MV-4-11 (cell line): ENCODE measurements around the gene IHH.

Experiments
- DNase-seq: peaks from one replicate; lab custom pipeline; 2025; lab: John Stamatoyannopoulos, UW

The IHH gene

GRCh38 chr2:219037783-219038499 is 22.8 kb downstream of the IHH start:
- DNase-seq = no peak

- DNase-seq = no peak
Measured at GRCh38 chr2:219035942-219036341, 24.8 kb downstream of the IHH start.

GRCh38 chr2:219034823-219035222 is 25.9 kb downstream of the IHH start:
- DNase-seq = no peak

GRCh38 chr2:219032051-219032745 is 28.5 kb downstream of the IHH start:
- DNase-seq = no peak

GRCh38 chr2:219031005-219031738 is 29.5 kb downstream of the IHH start:
- DNase-seq = no peak

- DNase-seq = no peak
Measured at GRCh38 chr2:219030177-219030940, 30.4 kb downstream of the IHH start.

GRCh38 chr2:219029829-219030165 is 30.9 kb downstream of the IHH start:
- peak; percentile 42 for DNase-seq

GRCh38 chr2:219028996-219029828 is 31.5 kb downstream of the IHH start:
- no peak for DNase-seq

GRCh38 chr2:219028141-219028540 is 32.6 kb downstream of the IHH start:
- DNase-seq = no peak

GRCh38 chr2:219027511-219028055 is 33.1 kb downstream of the IHH start:
- DNase-seq = no peak

GRCh38 chr2:219026946-219027345 is 33.8 kb downstream of the IHH start:
- no peak for DNase-seq

GRCh38 chr2:219025637-219026585 is 34.8 kb downstream of the IHH start:
- no peak for DNase-seq

- DNase-seq = no peak
Measured at GRCh38 chr2:219024059-219024458, 36.7 kb downstream of the IHH start.

- DNase-seq = no peak
Measured at GRCh38 chr2:219023045-219023605, 37.6 kb downstream of the IHH start.

GRCh38 chr2:219022616-219023015 is 38.1 kb downstream of the IHH start:
- DNase-seq = no peak

GRCh38 chr2:219022041-219022440 is 38.7 kb downstream of the IHH start:
- no peak for DNase-seq

GRCh38 chr2:219021591-219021990 is 39.1 kb downstream of the IHH start:
- no peak for DNase-seq

- peak; percentile 16 for DNase-seq
Measured at GRCh38 chr2:219020604-219021365, 39.9 kb downstream of the IHH start.

- no peak for DNase-seq
Measured at GRCh38 chr2:219019436-219019835, 41.3 kb downstream of the IHH start.
